Glutamatergic neuron (in vitro differentiated cells): ENCODE data around the gene MOV10L1. TPM values are rescaled to one million over a fixed set of nuclear protein-coding genes. Genes with fewer than 3 reads are reported as not detected.
"Not testable (repeated sequence)": the region's sequence is repeated elsewhere in the genome, so short reads cannot be mapped to it uniquely, and the experiment has no call there.

ENCODE experiments used
- DNase-seq: peaks from one replicate; pipeline ENCODE4 v3.0.0; 2022
- H3K27ac Mint-ChIP-seq: one replicate; pipeline ENCODE4 v1.8.0; 2020; ENCODE audit warnings: mild to moderate bottlenecking, mixed read lengths, inconsistent platforms; ENCODE audit not compliant: unreplicated experiment
- H3K27me3 Mint-ChIP-seq: one replicate; pipeline ENCODE4 v1.8.0; 2020; ENCODE audit warnings: mild to moderate bottlenecking, moderate library complexity, mixed read lengths, inconsistent platforms; ENCODE audit not compliant: unreplicated experiment
- H3K36me3 Mint-ChIP-seq: one replicate; pipeline ENCODE4 v1.8.0; 2020; ENCODE audit warnings: mild to moderate bottlenecking, mixed read lengths, inconsistent platforms; ENCODE audit not compliant: unreplicated experiment
- H3K4me1 Mint-ChIP-seq: one replicate; pipeline ENCODE4 v1.8.0; 2020; ENCODE audit warnings: mild to moderate bottlenecking, low read depth, mixed read lengths, inconsistent platforms; ENCODE audit not compliant: unreplicated experiment
- H3K4me3 Mint-ChIP-seq: one replicate; pipeline ENCODE4 v1.8.0; 2020; ENCODE audit warnings: mild to moderate bottlenecking, mixed read lengths, inconsistent platforms; ENCODE audit not compliant: unreplicated experiment
- H3K9me3 Mint-ChIP-seq: one replicate; pipeline ENCODE4 v1.8.0; 2020; ENCODE audit warnings: mild to moderate bottlenecking, moderate library complexity, mixed read lengths, inconsistent platforms; ENCODE audit not compliant: unreplicated experiment
- CTCF ChIP-seq: fragments of 200-600 bp; sonication (generic); IDR thresholded peaks from one replicate; pipeline ENCODE4 v1.5.0; 2021; ENCODE audit not compliant: partially characterized antibody, unreplicated experiment
- total RNA-seq: library from RNA; stranded (reverse); fragmentation: NEBNext Ultra II Directional; extraction: Animal tissue kit (Norgen Biotek cat#: 25700); gene quantifications from one replicate; pipeline ENCODE4 v1.2.1, GENCODE V29; 2021; ENCODE audit not compliant: unreplicated experiment

MOV10L1 gene
- total RNA-seq, 1 donor from 2014 or later = 0.34 TPM

DNA sequence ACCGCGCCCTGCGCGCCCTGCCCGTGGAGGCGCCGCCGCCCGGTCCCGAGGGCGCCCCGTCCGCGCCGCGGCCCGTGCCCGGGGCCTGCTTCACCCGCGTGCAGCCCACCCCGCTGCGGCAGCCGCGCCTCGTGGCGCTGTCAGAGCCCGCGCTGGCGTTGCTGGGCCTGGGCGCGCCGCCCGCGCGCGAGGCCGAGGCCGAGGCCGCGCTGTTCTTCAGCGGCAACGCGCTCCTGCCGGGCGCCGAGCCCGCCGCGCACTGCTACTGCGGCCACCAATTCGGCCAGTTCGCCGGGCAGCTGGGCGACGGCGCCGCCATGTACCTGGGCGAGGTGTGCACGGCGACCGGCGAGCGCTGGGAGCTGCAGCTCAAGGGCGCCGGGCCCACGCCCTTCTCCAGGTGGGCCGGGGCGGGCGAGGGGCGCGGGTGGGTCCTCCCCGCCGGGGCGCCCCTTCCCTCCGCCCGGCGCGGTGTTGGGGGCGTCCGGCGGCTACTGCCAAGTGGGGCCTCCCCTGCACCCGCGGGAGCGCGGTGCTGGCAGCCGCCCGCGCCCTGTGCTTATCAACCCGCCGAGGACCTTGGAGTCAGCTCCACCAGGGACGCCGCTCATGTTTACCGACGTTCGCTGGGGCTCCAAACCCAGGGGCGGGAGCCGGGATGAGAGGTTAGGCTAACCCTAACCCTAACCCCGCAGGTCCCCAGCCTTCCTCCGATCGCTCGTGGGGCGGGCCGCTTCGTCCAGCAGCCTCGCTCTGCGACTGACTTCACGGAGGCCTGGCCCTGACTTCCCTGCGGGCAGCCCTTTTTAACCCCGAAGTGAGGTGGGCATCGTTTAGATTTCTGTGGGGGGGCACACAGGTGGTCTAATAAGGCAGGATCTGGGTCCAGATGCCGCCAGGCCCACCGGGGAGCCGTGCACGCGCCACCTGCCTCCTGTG lies 111.7 kb downstream of the MOV10L1 start:
- DNase-seq = no peak
- Mint-ChIP-seq H3K27ac (peak overlapping the region; percentile 72), H3K27me3 (peaks cover 10% of the 10 kb centered on the region), H3K4me3 (peak overlapping the region; percentile 93), H3K9me3 (peaks cover 15% of the 10 kb centered on the region), H3K4me1 (peaks cover 8% of the 10 kb centered on the region), H3K36me3 (peaks cover 10% of the 10 kb centered on the region)
- TF ChIP-seq CTCF = no peak

GRCh38 chr22:50202130-50202666 lies 112.4 kb downstream of the MOV10L1 start:
- Mint-ChIP-seq H3K36me3 (peaks cover 10% of the 10 kb centered on the region), H3K9me3 (peaks cover 15% of the 10 kb centered on the region), H3K4me1 (peaks cover 8% of the 10 kb centered on the region), H3K27ac (peak overlapping the region; percentile 72), H3K27me3 (peaks cover 10% of the 10 kb centered on the region), H3K4me3 (peak overlapping the region; percentile 93)
- no peak for DNase-seq
- no peak for TF ChIP-seq CTCF

- Mint-ChIP-seq H3K4me3 (peak overlapping the region; percentile 7), H3K4me1 (peaks cover 13% of the 10 kb centered on the region), H3K27me3 (peaks cover 8% of the 10 kb centered on the region), H3K27ac (no peak overlapping the region), H3K36me3 (peaks cover 10% of the 10 kb centered on the region), H3K9me3 (peaks cover 19% of the 10 kb centered on the region)
- TF ChIP-seq CTCF = no peak
- no peak for DNase-seq
Observed at GRCh38 chr22:50203288-50203687, 113.5 kb downstream of the MOV10L1 start.

DNA sequence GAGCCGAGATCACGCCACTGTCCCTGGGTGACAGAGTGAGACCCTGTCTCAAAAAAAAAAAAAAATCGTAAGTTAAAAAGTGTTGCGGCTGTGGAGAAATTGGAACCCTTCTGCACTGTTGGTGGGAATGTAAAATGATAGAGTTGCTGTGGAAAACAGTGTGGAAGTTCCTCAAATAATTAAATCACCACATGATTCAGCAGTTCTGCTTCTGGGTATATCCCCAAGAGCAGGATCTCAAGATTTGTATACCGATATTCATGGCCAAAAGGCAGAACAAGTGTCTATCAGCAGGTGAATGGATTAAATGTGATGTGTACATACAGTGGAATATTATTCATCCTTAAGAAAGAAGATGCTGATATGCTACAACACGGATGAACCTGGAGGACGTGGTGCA lies 114.8 kb downstream of the MOV10L1 start:
- H3K4me3 Mint-ChIP-seq = peak overlapping the region; percentile 5
- H3K36me3 Mint-ChIP-seq = peaks cover 10% of the 10 kb centered on the region
- peaks cover 8% of the 10 kb centered on the region for H3K27me3 Mint-ChIP-seq
- no peak for DNase-seq
- H3K9me3 Mint-ChIP-seq = peaks cover 21% of the 10 kb centered on the region
- TF ChIP-seq CTCF = no peak
- H3K4me1 Mint-ChIP-seq = peaks cover 13% of the 10 kb centered on the region
- peak overlapping the region; percentile 33 for H3K27ac Mint-ChIP-seq

DNA sequence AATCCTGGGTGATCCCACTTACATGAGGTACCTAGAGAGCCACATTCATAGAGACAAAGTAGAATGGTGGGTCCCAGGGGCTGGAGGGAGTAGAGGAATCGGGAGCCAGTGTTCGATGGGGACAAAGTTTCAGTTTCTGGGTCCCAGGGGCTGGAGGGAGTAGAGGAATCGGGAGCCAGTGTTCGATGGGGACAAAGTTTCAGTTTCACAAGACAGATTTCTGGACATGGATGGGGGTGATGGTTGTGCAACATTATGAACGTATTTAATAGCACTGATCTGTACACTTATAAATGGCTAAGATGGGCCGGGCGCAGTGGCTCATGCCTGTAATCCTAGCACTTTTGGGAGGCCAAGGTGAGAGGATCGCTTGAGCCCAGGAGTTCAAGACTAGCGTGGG lies 115.2 kb downstream of the MOV10L1 start:
- DNase-seq = not testable (repeated sequence)
- peaks cover 21% of the 10 kb centered on the region for H3K9me3 Mint-ChIP-seq
- H3K4me3 Mint-ChIP-seq = peak overlapping the region; percentile 5
- H3K4me1 Mint-ChIP-seq = peaks cover 15% of the 10 kb centered on the region
- H3K27me3 Mint-ChIP-seq = peaks cover 11% of the 10 kb centered on the region
- peaks cover 13% of the 10 kb centered on the region for H3K36me3 Mint-ChIP-seq
- H3K27ac Mint-ChIP-seq = peak overlapping the region; percentile 33
